ENCODE data around the gene TECTB.

The TECTB gene

GRCh38 chr10:112299456-112299855 is 16.3 kb downstream of the TECTB start:
- H3K4me3 ChIP-seq (ENCODE audit: low read depth, low read length): no peak overlapping the region
- no peak for TF ChIP-seq CTCF (IDR thresholded peaks at IDR 0.05; ENCODE audit: low read depth, low read length)

GRCh38 chr10:112302335-112302734 is 19.1 kb downstream of the TECTB start:
- H3K9me3 ChIP-seq (ENCODE audit: severe bottlenecking): no peaks in the 10 kb centered on the region
- DNase-seq: no peak
- H3K27ac ChIP-seq: no peak overlapping the region
- no peak overlapping the region for H3K4me3 ChIP-seq (ENCODE audit: low read depth, low read length)
- H3K27me3 ChIP-seq (ENCODE audit: insufficient read depth, low read depth, severe bottlenecking): no peaks in the 10 kb centered on the region
- H3K36me3 ChIP-seq: no peaks in the 10 kb centered on the region
- TF ChIP-seq CTCF (IDR thresholded peaks at IDR 0.05; ENCODE audit: low read depth, low read length): no peak

More at GRCh38 chr10:112299456-112299855, 16.3 kb downstream of the TECTB start:
- Histone ChIP-seq H3K9me3 (ENCODE audit: severe bottlenecking) (no peaks in the 10 kb centered on the region), H3K36me3 (no peaks in the 10 kb centered on the region), H3K27ac (no peak overlapping the region), H3K27me3 (ENCODE audit: insufficient read depth, low read depth, severe bottlenecking) (no peaks in the 10 kb centered on the region)
- DNase-seq: no peak

DNA sequence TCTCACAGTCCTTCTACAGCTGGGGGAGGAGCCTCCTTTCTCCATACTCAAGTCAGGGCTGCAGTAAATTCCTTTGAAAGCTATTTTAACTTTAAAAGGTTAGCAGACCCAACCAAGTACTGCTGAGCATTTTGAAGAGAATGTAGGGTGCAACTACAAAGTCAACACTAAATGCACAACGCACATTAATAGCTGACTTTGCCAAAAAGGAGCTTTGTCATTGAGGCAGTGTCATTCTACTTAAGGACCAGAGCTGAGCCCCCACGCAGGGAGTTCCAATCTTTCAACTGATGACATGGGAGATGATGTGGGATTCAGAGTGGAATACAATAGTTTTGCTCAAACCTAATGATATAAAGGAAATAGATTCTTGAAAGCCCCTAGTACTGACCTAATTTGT is 20.3 kb downstream of the TECTB start:
- no peaks in the 10 kb centered on the region for H3K36me3 ChIP-seq
- H3K4me3 ChIP-seq (ENCODE audit: low read depth, low read length): no peak overlapping the region
- no peaks in the 10 kb centered on the region for H3K9me3 ChIP-seq (ENCODE audit: severe bottlenecking)
- no peak for DNase-seq
- no peak for TF ChIP-seq CTCF (IDR thresholded peaks at IDR 0.05; ENCODE audit: low read depth, low read length)
- no peak overlapping the region for H3K27ac ChIP-seq
- no peaks in the 10 kb centered on the region for H3K27me3 ChIP-seq (ENCODE audit: insufficient read depth, low read depth, severe bottlenecking)

GRCh38 chr10:112304267-112304859 is 21.2 kb downstream of the TECTB start:
- H3K36me3 ChIP-seq: no peaks in the 10 kb centered on the region
- no peak overlapping the region for H3K4me3 ChIP-seq (ENCODE audit: low read depth, low read length)
- no peak overlapping the region for H3K27ac ChIP-seq
- no peaks in the 10 kb centered on the region for H3K27me3 ChIP-seq (ENCODE audit: insufficient read depth, low read depth, severe bottlenecking)
- H3K9me3 ChIP-seq (ENCODE audit: severe bottlenecking): no peaks in the 10 kb centered on the region
- no peak for DNase-seq
- TF ChIP-seq CTCF (IDR thresholded peaks at IDR 0.05; ENCODE audit: low read depth, low read length): no peak

DNA sequence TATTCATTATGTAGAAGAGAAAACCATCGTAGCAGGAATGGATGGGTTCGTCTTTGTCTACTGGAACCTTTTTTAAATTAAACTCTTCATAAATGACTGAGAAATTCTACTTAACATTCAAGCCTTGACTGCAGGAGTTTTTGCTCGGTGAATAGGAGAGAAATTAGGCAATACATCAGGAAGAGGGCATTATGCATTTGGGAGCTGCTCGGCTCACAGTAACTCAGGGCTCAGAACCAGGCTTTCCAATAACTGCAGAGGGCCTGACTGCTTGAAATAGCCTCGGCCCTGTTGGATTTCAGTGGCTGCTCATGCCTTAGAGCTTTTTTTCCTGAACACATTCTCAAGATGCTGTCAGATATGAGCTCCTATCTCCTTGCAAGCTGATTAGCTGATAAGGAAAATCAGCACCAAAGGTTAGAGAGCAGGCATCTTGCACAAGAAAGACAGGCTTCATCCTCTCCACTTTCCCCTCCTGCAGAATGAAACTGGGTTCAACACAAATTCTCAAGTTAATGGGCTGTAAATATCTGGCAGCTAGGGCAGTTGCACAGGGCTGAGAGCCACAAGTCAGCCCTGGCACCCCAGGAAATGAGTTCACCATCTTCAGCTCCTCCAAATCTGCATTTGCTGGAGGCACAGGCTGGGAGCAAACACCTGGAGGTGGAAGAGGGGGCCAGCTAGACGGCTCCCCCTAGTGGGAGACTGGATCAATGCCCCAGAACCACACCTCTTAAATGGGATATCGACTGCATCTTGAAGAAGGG is 24.3 kb downstream of the TECTB start:
- Histone ChIP-seq H3K4me3 (ENCODE audit: low read depth, low read length) (no peak overlapping the region), H3K36me3 (no peaks in the 10 kb centered on the region), H3K27me3 (ENCODE audit: insufficient read depth, low read depth, severe bottlenecking) (no peaks in the 10 kb centered on the region), H3K27ac (no peak overlapping the region), H3K9me3 (ENCODE audit: severe bottlenecking) (no peaks in the 10 kb centered on the region)
- peak; percentile 54 for DNase-seq
- TF ChIP-seq CTCF (IDR thresholded peaks at IDR 0.05; ENCODE audit: low read depth, low read length): peak; percentile 88

Data from WERI-Rb-1 (cell line).